ENCODE measurements around the gene ITPRIP.

The ITPRIP gene

GRCh38 chr10:104349623-104350126 lies 11.4 kb upstream of the ITPRIP start (continued):
- TF ChIP-seq ZNF280D (tag by site-specific recombination; IDR thresholded peaks at IDR 0.05) (no peak), ZNF629 (tag by site-specific recombination; IDR thresholded peaks at IDR 0.05) (0 out of 2 replicates have a peak, but pooled peaks have one; percentile 8), FEZF1 (tag by site-specific recombination; IDR thresholded peaks at IDR 0.05) (peak; percentile 27; the same call in 1 of the 2 replicates), ZNF580 (tag by site-specific recombination; IDR thresholded peaks at IDR 0.05) (no peak), PRDM1 (tag by site-specific recombination; IDR thresholded peaks at IDR 0.05) (peak; percentile 54; the same call in 1 of the 2 replicates), BCL11A (tag by site-specific recombination; IDR thresholded peaks at IDR 0.05; ENCODE audit: low read depth) (no peak), AEBP2 (tag by site-specific recombination; IDR thresholded peaks at IDR 0.05; ENCODE audit: borderline replicate concordance) (no peak), ZNF837 (tag by site-specific recombination; IDR thresholded peaks at IDR 0.05) (no peak), ZIC2 (tag by site-specific recombination; IDR thresholded peaks at IDR 0.05) (0 out of 2 replicates have a peak, but pooled peaks have one; percentile 8), ZBTB48 (tag by site-specific recombination; IDR thresholded peaks at IDR 0.05) (0 out of 2 replicates have a peak, but pooled peaks have one; percentile 31), ZSCAN16 (tag by site-specific recombination; IDR thresholded peaks at IDR 0.05) (no peak), ZNF214 (tag by site-specific recombination; IDR thresholded peaks at IDR 0.05; ENCODE audit: borderline replicate concordance) (no peak), ZBTB20 (tag by site-specific recombination; IDR thresholded peaks at IDR 0.05) (peak; percentile 42; the same call in 1 of the 2 replicates), ZNF747 (tag by site-specific recombination; IDR thresholded peaks at IDR 0.05) (no peak), ZNF398 (tag by site-specific recombination; IDR thresholded peaks at IDR 0.05) (0 out of 2 replicates have a peak, but pooled peaks have one; percentile 36), PATZ1 (tag by site-specific recombination; IDR thresholded peaks at IDR 0.05) (no peak), ZNF514 (tag by site-specific recombination; IDR thresholded peaks at IDR 0.05) (no peak)

GRCh38 chr10:104348601-104349000 lies 10.3 kb upstream of the ITPRIP start:
- Histone ChIP-seq H3K27ac (ENCODE audit: extremely low read depth, low read depth, low read length) (no peak overlapping the region), H3K4me3 (ENCODE audit: low read depth, low read length) (no peak overlapping the region), H3K9me3 (ENCODE audit: control insufficient read depth, insufficient read depth, low read depth, low read length) (no peaks in the 10 kb centered on the region), H3K36me3 (ENCODE audit: control insufficient read depth in 2 of 2, insufficient read depth in 1 of 2, low read length in 2 of 2) (no peaks in the 10 kb centered on the region), H3K4me1 (ENCODE audit: control insufficient read depth, insufficient read depth, low read length) (no peaks in the 10 kb centered on the region; the same call in 1 of the 2 replicates)
- POLR2A ChIA-PET: no interaction called here
- CTCF ChIA-PET: interaction anchor here (8.1 to 13.7 kb wide), 3 partner anchors 43 to 74 kb away, joined by 104 to 289 read pairs (median 152); no protein-coding TSS in a partner anchor
- no peak for TF ChIP-seq ZNF530 (tag by site-specific recombination; IDR thresholded peaks at IDR 0.05; ENCODE audit: low read depth)
- TF ChIP-seq ZNF645 (tag by site-specific recombination; IDR thresholded peaks at IDR 0.05): no peak
- TF ChIP-seq IKZF3 (tag by site-specific recombination; IDR thresholded peaks at IDR 0.05): no peak
- TF ChIP-seq ZSCAN16 (tag by site-specific recombination; IDR thresholded peaks at IDR 0.05): no peak
- no peak for TF ChIP-seq SETDB1 (IDR thresholded peaks at IDR 0.05; ENCODE audit: insufficient read length, low read length)
- no peak for TF ChIP-seq ZNF521 (tag by site-specific recombination; IDR thresholded peaks at IDR 0.05)
- no peak for TF ChIP-seq ZNF837 (tag by site-specific recombination; IDR thresholded peaks at IDR 0.05)
- TF ChIP-seq ZNF311 (tag by site-specific recombination; IDR thresholded peaks at IDR 0.05; ENCODE audit: borderline replicate concordance): no peak
- TF ChIP-seq ZSCAN23 (tag by site-specific recombination; IDR thresholded peaks at IDR 0.05): no peak
